ENCODE measurements around the gene ADRA1B.

DNA sequence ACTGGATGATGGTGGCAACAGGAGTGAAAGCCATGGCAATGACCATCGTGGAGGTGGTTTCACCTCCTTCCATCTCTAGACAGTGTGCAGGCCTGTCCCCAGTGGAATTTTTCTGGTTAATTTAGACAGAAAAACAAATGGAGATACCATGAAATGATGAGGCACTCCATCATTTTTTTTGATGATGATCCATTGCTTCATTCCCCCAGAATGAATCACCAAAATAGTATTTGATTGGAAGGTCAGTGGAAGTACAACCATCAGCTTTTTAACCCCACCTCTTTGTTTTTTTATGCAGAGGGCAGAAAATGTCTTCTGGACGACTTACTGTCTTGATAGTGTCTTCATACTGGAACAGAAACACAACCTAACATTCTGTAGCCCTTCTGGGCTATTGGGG is 42.6 kb upstream of the ADRA1B start:
- TF ChIP-seq POLR2A (IDR thresholded peaks at IDR 0.05), result no peak
- TF ChIP-seq, protein P1, sequence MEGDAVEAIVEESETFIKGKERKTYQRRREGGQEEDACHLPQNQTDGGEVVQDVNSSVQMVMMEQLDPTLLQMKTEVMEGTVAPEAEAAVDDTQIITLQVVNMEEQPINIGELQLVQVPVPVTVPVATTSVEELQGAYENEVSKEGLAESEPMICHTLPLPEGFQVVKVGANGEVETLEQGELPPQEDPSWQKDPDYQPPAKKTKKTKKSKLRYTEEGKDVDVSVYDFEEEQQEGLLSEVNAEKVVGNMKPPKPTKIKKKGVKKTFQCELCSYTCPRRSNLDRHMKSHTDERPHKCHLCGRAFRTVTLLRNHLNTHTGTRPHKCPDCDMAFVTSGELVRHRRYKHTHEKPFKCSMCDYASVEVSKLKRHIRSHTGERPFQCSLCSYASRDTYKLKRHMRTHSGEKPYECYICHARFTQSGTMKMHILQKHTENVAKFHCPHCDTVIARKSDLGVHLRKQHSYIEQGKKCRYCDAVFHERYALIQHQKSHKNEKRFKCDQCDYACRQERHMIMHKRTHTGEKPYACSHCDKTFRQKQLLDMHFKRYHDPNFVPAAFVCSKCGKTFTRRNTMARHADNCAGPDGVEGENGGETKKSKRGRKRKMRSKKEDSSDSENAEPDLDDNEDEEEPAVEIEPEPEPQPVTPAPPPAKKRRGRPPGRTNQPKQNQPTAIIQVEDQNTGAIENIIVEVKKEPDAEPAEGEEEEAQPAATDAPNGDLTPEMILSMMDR (IDR thresholded peaks at IDR 0.05), result no peak

Data from Peyer's patch (tissue), 4 donors.